GM19193 (cell line): Measurements from ENCODE around the gene WDR62.

Experiments used
- POLR2A ChIP-seq: IDR thresholded peaks from 4 replicates; pipeline ENCODE4 v1.6.1; 2011; ENCODE audit not compliant: insufficient read depth, insufficient read length; ENCODE audit errors: extremely low read depth

Gene WDR62

GRCh38 chr19:36054733-36055686, at the start of gene WDR62:
WDR62 (plus strand) TSS chr19:36054897; CDS start chr19:36054972, 75 bp downstream.
- TF ChIP-seq POLR2A: peak; percentile 66

- TF ChIP-seq POLR2A: no peak
These were observed 47.7 kb upstream of the WDR62 start for GRCh38 chr19:36006955-36007354.

- no peak for TF ChIP-seq POLR2A
These were observed 46.2 kb upstream of the WDR62 start, which contains the start of gene SYNE4 for GRCh38 chr19:36008336-36008978. SYNE4 (minus strand) TSS chr19:36008813; CDS start chr19:36008681, 132 bp downstream.

GRCh38 chr19:36009220-36009619, 45.5 kb upstream of the WDR62 start:
- no peak for TF ChIP-seq POLR2A

- TF ChIP-seq POLR2A: no peak
These were observed 44.9 kb upstream of the WDR62 start for GRCh38 chr19:36009633-36010379.

GRCh38 chr19:36010402-36010801, 44.3 kb upstream of the WDR62 start:
- TF ChIP-seq POLR2A: no peak

GRCh38 chr19:36013280-36014011, 41.3 kb upstream of the WDR62 start:
- TF ChIP-seq POLR2A: no peak

- TF ChIP-seq POLR2A: peak; percentile 66
These were observed 40.4 kb upstream of the WDR62 start, which contains the start of gene ALKBH6 for GRCh38 chr19:36014012-36014924. ALKBH6 (minus strand) TSS chr19:36014213; CDS start chr19:36013397, 816 bp downstream.

GRCh38 chr19:36019061-36019670, 35.5 kb upstream of the WDR62 start:
- no peak for TF ChIP-seq POLR2A

GRCh38 chr19:36023432-36023831, 31.3 kb upstream of the WDR62 start:
- TF ChIP-seq POLR2A: no peak

- no peak for TF ChIP-seq POLR2A
These were observed 29.2 kb upstream of the WDR62 start for GRCh38 chr19:36025541-36025940.

- TF ChIP-seq POLR2A: no peak
These were observed 28.4 kb upstream of the WDR62 start for GRCh38 chr19:36026091-36026876.

- TF ChIP-seq POLR2A: no peak
These were observed 27.0 kb upstream of the WDR62 start for GRCh38 chr19:36027696-36028095.
